ENCODE measurements around the gene SLC1A5.

SLC1A5 gene

DNA sequence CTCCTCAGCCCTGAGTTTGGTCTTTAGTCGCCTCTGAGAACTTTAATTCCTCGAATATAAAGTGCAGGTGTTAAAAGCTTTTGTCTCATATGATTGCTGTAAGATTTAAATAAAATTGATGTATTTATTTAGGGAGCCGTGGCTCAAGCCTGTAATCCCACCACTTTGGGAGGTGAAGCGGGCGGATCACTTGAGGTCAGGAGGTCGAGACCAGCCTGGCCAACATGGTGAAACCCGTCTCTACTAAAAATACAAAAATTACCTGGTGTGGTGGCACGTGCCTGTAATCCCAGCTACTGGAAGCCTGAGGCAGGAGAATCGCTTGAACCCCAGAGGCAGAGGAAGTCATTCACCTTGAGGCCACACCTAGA is 559 bp upstream of the SLC1A5 start:
- TF ChIP-seq, protein P1, sequence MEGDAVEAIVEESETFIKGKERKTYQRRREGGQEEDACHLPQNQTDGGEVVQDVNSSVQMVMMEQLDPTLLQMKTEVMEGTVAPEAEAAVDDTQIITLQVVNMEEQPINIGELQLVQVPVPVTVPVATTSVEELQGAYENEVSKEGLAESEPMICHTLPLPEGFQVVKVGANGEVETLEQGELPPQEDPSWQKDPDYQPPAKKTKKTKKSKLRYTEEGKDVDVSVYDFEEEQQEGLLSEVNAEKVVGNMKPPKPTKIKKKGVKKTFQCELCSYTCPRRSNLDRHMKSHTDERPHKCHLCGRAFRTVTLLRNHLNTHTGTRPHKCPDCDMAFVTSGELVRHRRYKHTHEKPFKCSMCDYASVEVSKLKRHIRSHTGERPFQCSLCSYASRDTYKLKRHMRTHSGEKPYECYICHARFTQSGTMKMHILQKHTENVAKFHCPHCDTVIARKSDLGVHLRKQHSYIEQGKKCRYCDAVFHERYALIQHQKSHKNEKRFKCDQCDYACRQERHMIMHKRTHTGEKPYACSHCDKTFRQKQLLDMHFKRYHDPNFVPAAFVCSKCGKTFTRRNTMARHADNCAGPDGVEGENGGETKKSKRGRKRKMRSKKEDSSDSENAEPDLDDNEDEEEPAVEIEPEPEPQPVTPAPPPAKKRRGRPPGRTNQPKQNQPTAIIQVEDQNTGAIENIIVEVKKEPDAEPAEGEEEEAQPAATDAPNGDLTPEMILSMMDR (conservative IDR thresholded peaks at IDR 0.05; ENCODE audit: low read depth): no peak
- POLR2A ChIA-PET (ENCODE audit: low non-redundant PET): interaction anchor here (0.6 to 1.5 kb wide), 4 partner anchors 8 to 58 kb away, joined by 3 to 7 read pairs (median 4); no protein-coding TSS in a partner anchor
- H3K27ac ChIP-seq: peak overlapping the region; percentile 99
- CTCF ChIA-PET: interaction anchor here (0.6 to 2.1 kb wide), 2 partner anchors 8 to 51 kb away, joined by 5 to 18 read pairs; no protein-coding TSS in a partner anchor
- DNase-seq (ENCODE audit: low spot score): no peak

- peak overlapping the region; percentile 99 for H3K27ac ChIP-seq
- peak; percentile 64 for DNase-seq (ENCODE audit: low spot score)
- CTCF ChIA-PET: interaction anchor here (0.8 to 2.1 kb wide), 3 partner anchors 30 to 204 kb away, joined by 5 to 18 read pairs (median 5); no protein-coding TSS in a partner anchor
- POLR2A ChIA-PET (ENCODE audit: low non-redundant PET): interaction anchor here (0.5 to 1.5 kb wide), 6 partner anchors 29 to 1339 kb away, joined by 3 to 7 read pairs (median 4); no protein-coding TSS in a partner anchor
- TF ChIP-seq, protein P1 (conservative IDR thresholded peaks at IDR 0.05; ENCODE audit: low read depth): no peak
These were observed 798 bp downstream of the SLC1A5 start for GRCh38 chr19:46787331-46788261.

DNA sequence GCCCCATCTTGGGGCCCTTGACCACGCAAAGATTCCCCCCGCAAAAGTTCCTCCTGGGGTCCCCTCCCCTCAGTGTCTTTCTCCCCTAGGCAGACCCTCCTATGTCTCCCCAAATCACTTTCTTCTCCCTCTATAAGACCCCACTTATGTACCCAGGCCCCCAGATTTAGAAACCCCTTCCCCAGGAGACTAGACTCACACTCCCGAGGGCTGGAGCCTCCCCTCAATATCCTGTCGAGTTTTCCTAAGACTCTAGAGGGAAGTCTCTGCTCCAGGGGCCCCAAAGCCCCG is 1.4 kb downstream of the SLC1A5 start:
- no peak for DNase-seq (ENCODE audit: low spot score)
- ChIA-PET POLR2A (ENCODE audit: low non-redundant PET) (no interaction called here), CTCF (interaction anchor here (2.1 kb wide), 1 partner anchor 53 kb away, joined by 18 read pairs; no protein-coding TSS in a partner anchor)
- TF ChIP-seq, protein P1 (conservative IDR thresholded peaks at IDR 0.05; ENCODE audit: low read depth): no peak
- peak overlapping the region; percentile 99 for H3K27ac ChIP-seq

DNA sequence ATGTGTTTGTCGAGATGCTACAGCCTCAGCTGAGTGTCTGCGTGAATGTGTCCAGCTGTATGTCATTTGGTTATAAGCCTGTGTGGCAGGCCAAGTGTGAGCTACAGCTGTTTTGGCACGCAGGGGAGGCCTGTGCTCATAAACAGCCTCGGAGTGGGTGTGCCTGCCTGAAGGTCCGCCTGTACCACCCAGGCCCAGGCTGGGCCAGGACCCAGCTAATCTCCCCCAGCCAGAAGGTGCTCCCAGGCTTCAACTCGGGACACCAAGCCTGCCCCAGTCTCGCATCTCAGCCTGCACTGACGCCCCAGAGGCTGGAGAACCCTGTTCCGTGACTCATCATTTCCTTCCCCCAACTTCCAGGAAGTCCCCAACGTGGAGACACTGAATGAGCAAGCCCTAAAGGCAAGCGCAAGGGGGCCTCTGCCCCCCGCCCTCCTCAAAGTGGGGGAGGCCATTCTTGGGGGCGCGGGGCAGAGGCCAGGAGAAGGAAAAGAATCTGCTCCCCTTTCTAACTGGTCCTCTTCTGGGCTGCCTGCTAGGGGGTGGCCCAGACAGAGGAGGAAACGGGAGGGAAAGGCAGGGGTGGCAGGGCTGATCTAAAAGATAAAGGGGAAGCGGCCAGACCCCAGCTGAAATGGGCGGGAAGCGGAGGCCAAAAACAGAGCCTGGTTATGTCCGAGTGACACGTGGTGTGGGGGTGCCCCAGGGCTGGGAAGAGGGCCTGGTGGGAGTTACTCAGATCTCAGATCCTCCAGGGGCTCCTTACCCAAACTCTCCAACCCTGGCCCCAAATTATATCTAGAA is 2.0 kb downstream of the SLC1A5 start:
- POLR2A ChIA-PET (ENCODE audit: low non-redundant PET): interaction anchor here (0.7 to 1.3 kb wide), 2 partner anchors 29 to 734 kb away, joined by 4 to 5 read pairs; no protein-coding TSS in a partner anchor
- H3K27ac ChIP-seq: peak overlapping the region; percentile 99
- TF ChIP-seq, protein P1 (conservative IDR thresholded peaks at IDR 0.05; ENCODE audit: low read depth): no peak
- peak; percentile 83 for DNase-seq (ENCODE audit: low spot score)
- CTCF ChIA-PET: interaction anchor here (2.1 kb wide), 1 partner anchor 54 kb away, joined by 18 read pairs; no protein-coding TSS in a partner anchor

DNA sequence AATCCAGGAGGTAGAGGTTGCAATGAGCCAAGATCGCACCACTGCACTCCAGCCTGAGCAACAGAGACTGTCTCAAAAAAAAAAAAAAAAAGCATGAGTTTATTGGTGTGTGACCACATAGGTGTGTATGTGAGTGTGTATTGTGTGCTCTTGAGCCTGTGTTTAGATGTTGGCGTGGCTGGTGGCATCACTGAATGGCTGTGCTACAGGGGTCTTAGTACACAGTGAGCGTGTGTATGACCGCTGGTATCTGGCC is 2.5 kb downstream of the SLC1A5 start:
- TF ChIP-seq, protein P1 (conservative IDR thresholded peaks at IDR 0.05; ENCODE audit: low read depth): no peak
- DNase-seq (ENCODE audit: low spot score): no peak
- H3K27ac ChIP-seq: peak overlapping the region; percentile 99
- CTCF ChIA-PET: no interaction called here
- POLR2A ChIA-PET (ENCODE audit: low non-redundant PET): interaction anchor here (0.7 to 1.3 kb wide), 3 partner anchors 28 to 734 kb away, joined by 4 to 9 read pairs (median 5); no protein-coding TSS in a partner anchor
